Natural killer cell (primary cell): ENCODE data around the gene ZNF700. TPM values are rescaled to one million over a fixed set of nuclear protein-coding genes. Genes with fewer than 3 reads are reported as not detected.
"Not testable (repeated sequence)": the region's sequence is repeated elsewhere in the genome, so short reads cannot be mapped to it uniquely, and the experiment has no call there.

Source experiments
- ATAC-seq, 3 donors: fragments of 150-1000 bp in 2 of 3; fragments of 200-7000 bp in 1 of 3; cut with Tn5 transposase; 1 replicate in 1 of 3; 2 replicates in 2 of 3; pipeline ENCODE4 v1.10.0; 2021; ENCODE audit warnings: mild to moderate bottlenecking in 2 of 3, moderate library complexity in 2 of 3
- DNase-seq, 2 donors: peaks; one replicate each; pipeline versions ENCODE4 v3.0.0 to v3.0.0-alpha.2; 2013 to 2021; ENCODE audit warnings: mixed read lengths in 1 of 2
- H3K27ac ChIP-seq: one replicate; pipeline ENCODE4 v1.5.1; 2013; ENCODE audit warnings: mild to moderate bottlenecking, low read length
- H3K27me3 ChIP-seq: one replicate; pipeline ENCODE4 v1.6.1; 2013; ENCODE audit warnings: low read length; ENCODE audit not compliant: control insufficient read depth, insufficient read depth
- H3K36me3 ChIP-seq: one replicate; pipeline ENCODE4 v1.6.1; 2013; ENCODE audit warnings: low read length; ENCODE audit not compliant: control insufficient read depth, insufficient read depth
- H3K4me1 ChIP-seq: one replicate; pipeline ENCODE4 v1.6.1; 2013; ENCODE audit warnings: low read length; ENCODE audit not compliant: control insufficient read depth, insufficient read depth
- H3K4me3 ChIP-seq: one replicate; pipeline ENCODE4 v1.5.1; 2013; ENCODE audit warnings: low read length
- H3K9me3 ChIP-seq: one replicate; pipeline ENCODE4 v1.6.1; 2013; ENCODE audit warnings: low read length; ENCODE audit not compliant: control insufficient read depth, insufficient read depth
- H3K27ac Mint-ChIP-seq, 2 donors: one replicate each; pipeline ENCODE4 v1.8.0; 2022; ENCODE audit warnings: mild to moderate bottlenecking in 2 of 2, mixed read lengths in 2 of 2, moderate library complexity in 1 of 2
- H3K27me3 Mint-ChIP-seq, 2 donors: one replicate each; pipeline ENCODE4 v1.8.0; 2022; ENCODE audit warnings: low read depth in 2 of 2, mixed read lengths in 2 of 2
- H3K36me3 Mint-ChIP-seq: one replicate; pipeline ENCODE4 v1.8.0; 2022; ENCODE audit warnings: mixed read lengths
- H3K4me1 Mint-ChIP-seq, 2 donors: one replicate each; pipeline ENCODE4 v1.8.0; 2022; ENCODE audit warnings: mixed read lengths in 2 of 2
- H3K4me3 Mint-ChIP-seq: one replicate; pipeline ENCODE4 v1.8.0; 2022; ENCODE audit warnings: mild to moderate bottlenecking, moderate library complexity, mixed read lengths
- H3K9me3 Mint-ChIP-seq, 2 donors: one replicate each; pipeline ENCODE4 v1.8.0; 2022; ENCODE audit warnings: mixed read lengths in 2 of 2
- CTCF ChIP-seq: fragments of 200-600 bp; IDR thresholded peaks from one replicate; pipeline ENCODE4 v1.8.0; 2022; ENCODE audit warnings: antibody characterized with exemption
- WGBS: methylation state at CpG from one replicate; pipeline ENCODE4 v1.1.7; 2013; ENCODE audit warnings: missing lambda C conversion rate; ENCODE audit not compliant: insufficient coverage; 5-methylcytosine and 5-hydroxymethylcytosine counted together
- intact Hi-C: fragments of 100-400 bp; cut with micrococcal nuclease; formaldehyde crosslinking; loops from one replicate; pipeline ENCODE4 v1.14.2; 2022
- total RNA-seq, 4 donors: library from RNA; stranded (reverse); fragments of 120-200 nt in 1 of 4; gene quantifications; one replicate each; pipeline versions ENCODE4 v1.2.3 to v1.2.4, GENCODE V29; 2013 to 2022

ZNF700 gene
- total RNA-seq, 3 donors from 2014 or later (not counting 1 experiment from before 2014, with no cell fraction given): 25.1 to 30.1 (median 26.4) TPM

GRCh38 chr19:11942843-11943108 lies 17.9 kb downstream of the ZNF700 start:
- Histone ChIP-seq H3K36me3 (peaks cover 35% of the 10 kb centered on the region), H3K9me3 (peaks cover 73% of the 10 kb centered on the region), H3K4me3 (no peak overlapping the region), H3K4me1 (no peaks in the 10 kb centered on the region), H3K27ac (no peak overlapping the region), H3K27me3 (no peaks in the 10 kb centered on the region)
- TF ChIP-seq CTCF: no peak
- Mint-ChIP-seq H3K27ac (no peak overlapping the region), H3K27me3 (no peaks in the 10 kb centered on the region), H3K4me3 (no peak overlapping the region), H3K9me3 (peaks cover 4 to 14% of the 10 kb centered on the region in 2 donors), H3K4me1 (peaks cover 0 to 11% of the 10 kb centered on the region in 2 donors), H3K36me3 (peaks cover 65% of the 10 kb centered on the region)
- intact Hi-C loops: no loop called here
- ATAC-seq (no peak), DNase-seq (peak in 1 of 2 donors; percentile 16)

GRCh38 chr19:11944656-11945055 lies 19.7 kb downstream of the ZNF700 start:
- TF ChIP-seq CTCF: no peak
- Histone ChIP-seq H3K27ac (no peak overlapping the region), H3K4me3 (no peak overlapping the region), H3K36me3 (peaks cover 50% of the 10 kb centered on the region), H3K9me3 (peaks cover 80% of the 10 kb centered on the region), H3K4me1 (no peaks in the 10 kb centered on the region), H3K27me3 (no peaks in the 10 kb centered on the region)
- intact Hi-C loops: no loop called here
- ATAC-seq (no peak), DNase-seq (no peak)
- WGBS: 100% methylated on average over 4 of the region's 4 CpGs
- no peaks in the 10 kb centered on the region for H3K27me3 Mint-ChIP-seq
- H3K4me3 Mint-ChIP-seq: no peak overlapping the region
- peaks cover 84% of the 10 kb centered on the region for H3K36me3 Mint-ChIP-seq
- no peak overlapping the region for H3K27ac Mint-ChIP-seq
- peaks cover 5 to 23% of the 10 kb centered on the region in 2 donors for H3K9me3 Mint-ChIP-seq
- H3K4me1 Mint-ChIP-seq: peaks cover 0 to 11% of the 10 kb centered on the region in 2 donors

- peaks cover 83% of the 10 kb centered on the region for H3K9me3 ChIP-seq
- Mint-ChIP-seq H3K27ac (peak overlapping the region in 1 of 2 donors; percentile 14), H3K27me3 (no peaks in the 10 kb centered on the region), H3K36me3 (peaks cover 85% of the 10 kb centered on the region), H3K4me3 (no peak overlapping the region), H3K4me1 (peaks cover 0 to 6% of the 10 kb centered on the region in 2 donors), H3K9me3 (peaks cover 9 to 27% of the 10 kb centered on the region in 2 donors)
- DNase-seq: no peak
- peaks cover 45% of the 10 kb centered on the region for H3K36me3 ChIP-seq
- no peak overlapping the region for H3K4me3 ChIP-seq
- no peak for ATAC-seq
- H3K4me1 ChIP-seq: no peaks in the 10 kb centered on the region
- no peak overlapping the region for H3K27ac ChIP-seq
- WGBS: 100% methylated on average over 2 of the region's 3 CpGs
- no peaks in the 10 kb centered on the region for H3K27me3 ChIP-seq
- no peak for TF ChIP-seq CTCF
- intact Hi-C loops: no loop called here
Observed at GRCh38 chr19:11948646-11949045, 23.7 kb downstream of the ZNF700 start.

- peaks cover 9 to 30% of the 10 kb centered on the region in 2 donors for H3K9me3 Mint-ChIP-seq
- intact Hi-C loops: no loop called here
- no peak overlapping the region for H3K4me3 ChIP-seq
- no peak for DNase-seq
- TF ChIP-seq CTCF: no peak
- peak overlapping the region in 1 of 2 donors; percentile 14 for H3K27ac Mint-ChIP-seq
- peaks cover 0 to 6% of the 10 kb centered on the region in 2 donors for H3K4me1 Mint-ChIP-seq
- H3K36me3 Mint-ChIP-seq: peaks cover 79% of the 10 kb centered on the region
- no peak overlapping the region for H3K27ac ChIP-seq
- ATAC-seq: no peak
- no peaks in the 10 kb centered on the region for H3K27me3 Mint-ChIP-seq
- H3K9me3 ChIP-seq: peaks cover 78% of the 10 kb centered on the region
- H3K4me1 ChIP-seq: no peaks in the 10 kb centered on the region
- no peaks in the 10 kb centered on the region for H3K27me3 ChIP-seq
- H3K36me3 ChIP-seq: peaks cover 41% of the 10 kb centered on the region
- WGBS: 98% methylated on average over 4 of the region's 4 CpGs
- H3K4me3 Mint-ChIP-seq: no peak overlapping the region
Observed at GRCh38 chr19:11949201-11949600, 24.3 kb downstream of the ZNF700 start.

- H3K4me1 ChIP-seq, ATAC-seq, H3K4me3 ChIP-seq, H3K4me3 Mint-ChIP-seq, intact Hi-C loops, H3K4me1 Mint-ChIP-seq, H3K27me3 ChIP-seq, H3K27ac ChIP-seq, H3K27me3 Mint-ChIP-seq, DNase-seq: not testable (repeated sequence)
- Mint-ChIP-seq H3K27ac (peak overlapping the region in 1 of 2 donors; percentile 29), H3K9me3 (peaks cover 9 to 29% of the 10 kb centered on the region in 2 donors), H3K36me3 (peaks cover 75% of the 10 kb centered on the region)
- H3K36me3 ChIP-seq: peaks cover 41% of the 10 kb centered on the region
- WGBS: 96% methylated on average over 3 of the region's 4 CpGs
- H3K9me3 ChIP-seq: peaks cover 78% of the 10 kb centered on the region
Observed at GRCh38 chr19:11949614-11950080, 24.7 kb downstream of the ZNF700 start.
